GM10847 (cell line): ENCODE results near the gene PRSS8.

Source experiments
- POLR2A ChIP-seq: IDR thresholded peaks from 2 replicates; pipeline ENCODE4 v1.6.1; 2011; ENCODE audit not compliant: insufficient read length; ENCODE audit errors: extremely low read depth

The PRSS8 gene

DNA sequence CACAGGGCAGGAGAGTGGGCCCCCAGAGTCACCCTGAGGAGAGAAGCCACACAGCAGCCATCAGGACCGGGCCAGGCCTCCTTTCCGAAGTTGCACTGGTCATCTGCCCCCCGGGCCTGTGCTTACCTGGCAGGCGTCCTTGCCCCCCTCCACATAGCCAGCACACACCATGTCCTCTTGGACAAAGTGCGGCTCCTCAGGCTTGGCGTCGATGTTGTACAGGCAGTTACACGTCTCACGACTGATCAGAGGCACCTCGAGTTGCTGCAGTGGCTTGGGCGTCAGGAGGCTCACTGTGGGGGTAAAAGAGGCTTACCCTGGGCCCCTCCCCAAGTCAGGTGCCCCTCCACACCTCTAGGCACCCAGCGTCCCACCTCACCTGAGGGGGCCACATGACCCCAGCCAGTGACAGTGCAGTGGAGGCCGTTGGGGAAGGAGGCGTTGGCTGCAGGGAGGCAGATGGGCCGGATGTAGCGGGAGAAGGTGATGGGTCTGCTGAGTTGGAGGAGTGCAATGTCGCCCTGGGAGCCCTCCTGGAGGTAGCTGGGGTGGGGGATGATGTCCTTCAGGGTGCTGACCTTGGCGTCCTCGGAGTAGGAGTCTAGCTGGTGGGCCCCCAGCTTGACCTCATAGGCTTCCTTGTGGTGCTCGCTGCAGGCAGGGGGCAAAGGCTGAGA lies 3.1 kb downstream of the PRSS8 start:
- no peak for TF ChIP-seq POLR2A

DNA sequence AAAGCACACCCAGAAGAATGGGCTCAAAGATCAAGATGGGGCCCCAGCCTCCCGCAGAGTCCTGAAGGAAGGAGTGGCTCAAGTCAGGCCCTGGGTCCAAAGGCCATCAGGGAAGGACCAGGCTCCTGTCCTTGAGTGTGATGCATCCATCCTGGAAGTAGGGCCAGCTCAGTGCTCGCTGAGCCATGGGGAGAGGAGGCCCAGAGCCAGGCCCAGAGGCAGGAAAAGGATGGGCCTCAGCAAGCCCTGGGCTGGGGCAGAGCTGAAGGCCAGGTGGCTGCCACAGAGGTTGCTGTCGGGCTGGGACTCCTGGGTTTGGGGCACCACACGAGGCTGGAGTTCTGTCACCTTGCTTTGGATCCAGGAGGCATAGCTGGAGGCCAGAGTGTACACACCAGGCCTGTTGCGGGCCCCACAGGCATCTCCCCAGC lies 3.7 kb downstream of the PRSS8 start:
- TF ChIP-seq POLR2A, result no peak

DNA sequence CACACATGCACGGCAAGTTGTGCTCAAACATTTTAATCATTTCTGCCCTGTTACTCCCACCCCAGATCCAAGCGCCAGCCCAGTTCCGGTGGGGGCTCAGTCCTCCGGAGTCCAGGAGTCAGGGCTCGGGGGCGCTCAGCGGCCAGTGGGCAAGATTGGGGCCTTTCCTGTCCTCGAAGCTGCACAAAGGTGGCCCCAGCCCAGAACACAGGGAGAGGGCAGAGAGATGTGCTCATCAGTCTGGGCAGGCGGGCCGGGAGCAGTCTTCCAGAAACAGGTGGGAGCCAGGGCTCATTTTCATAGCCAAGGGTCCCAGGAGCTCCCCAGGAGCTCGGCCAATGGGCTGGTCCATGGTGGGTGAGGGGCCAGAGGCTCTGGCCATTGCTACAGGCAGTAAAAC lies 4.1 kb downstream of the PRSS8 start:
- no peak for TF ChIP-seq POLR2A

DNA sequence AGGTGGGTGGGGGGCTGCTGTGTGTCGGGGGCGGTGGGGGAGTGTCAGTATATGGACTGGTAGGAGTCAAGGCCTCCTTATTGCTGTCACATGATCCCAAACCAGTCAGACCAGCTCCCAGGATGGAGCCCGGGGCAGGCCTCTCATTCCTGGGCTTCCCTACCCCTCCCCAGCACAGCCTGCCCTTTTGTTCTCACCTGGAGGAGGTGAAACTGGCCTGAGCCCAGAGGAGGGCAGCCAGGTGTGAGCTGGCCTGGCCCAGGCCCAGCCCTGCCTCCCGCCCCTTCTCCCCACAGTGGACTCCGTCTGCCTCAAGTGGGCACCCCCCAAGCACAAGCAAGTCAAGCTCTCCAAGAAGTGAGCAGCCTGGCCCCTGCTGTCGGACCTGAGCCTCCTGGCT lies 4.6 kb downstream of the PRSS8 start:
- TF ChIP-seq POLR2A, result no peak

DNA sequence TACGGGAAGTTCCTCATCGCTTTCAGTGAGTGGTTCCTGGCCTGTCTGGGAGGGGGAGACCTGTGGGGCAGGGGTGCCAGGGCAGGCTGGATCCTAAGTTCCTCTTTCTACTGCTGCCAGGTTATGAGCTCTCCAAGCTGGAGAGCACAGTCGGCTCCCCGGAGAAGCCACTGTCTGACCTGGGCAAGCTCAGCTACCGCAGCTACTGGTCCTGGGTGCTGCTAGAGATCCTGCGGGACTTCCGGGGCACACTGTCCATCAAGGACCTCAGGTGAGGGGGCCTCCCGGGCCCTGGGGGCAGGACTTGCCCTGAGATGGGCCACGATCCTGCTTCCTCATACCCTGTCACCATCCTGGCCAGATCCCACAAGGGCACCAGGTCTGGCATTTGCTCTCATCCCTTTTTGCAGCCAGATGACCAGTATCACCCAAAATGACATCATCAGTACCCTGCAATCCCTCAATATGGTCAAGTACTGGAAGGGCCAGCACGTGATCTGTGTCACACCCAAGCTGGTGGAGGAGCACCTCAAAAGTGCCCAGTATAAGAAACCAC lies 5.1 kb downstream of the PRSS8 start:
- no peak for TF ChIP-seq POLR2A

DNA sequence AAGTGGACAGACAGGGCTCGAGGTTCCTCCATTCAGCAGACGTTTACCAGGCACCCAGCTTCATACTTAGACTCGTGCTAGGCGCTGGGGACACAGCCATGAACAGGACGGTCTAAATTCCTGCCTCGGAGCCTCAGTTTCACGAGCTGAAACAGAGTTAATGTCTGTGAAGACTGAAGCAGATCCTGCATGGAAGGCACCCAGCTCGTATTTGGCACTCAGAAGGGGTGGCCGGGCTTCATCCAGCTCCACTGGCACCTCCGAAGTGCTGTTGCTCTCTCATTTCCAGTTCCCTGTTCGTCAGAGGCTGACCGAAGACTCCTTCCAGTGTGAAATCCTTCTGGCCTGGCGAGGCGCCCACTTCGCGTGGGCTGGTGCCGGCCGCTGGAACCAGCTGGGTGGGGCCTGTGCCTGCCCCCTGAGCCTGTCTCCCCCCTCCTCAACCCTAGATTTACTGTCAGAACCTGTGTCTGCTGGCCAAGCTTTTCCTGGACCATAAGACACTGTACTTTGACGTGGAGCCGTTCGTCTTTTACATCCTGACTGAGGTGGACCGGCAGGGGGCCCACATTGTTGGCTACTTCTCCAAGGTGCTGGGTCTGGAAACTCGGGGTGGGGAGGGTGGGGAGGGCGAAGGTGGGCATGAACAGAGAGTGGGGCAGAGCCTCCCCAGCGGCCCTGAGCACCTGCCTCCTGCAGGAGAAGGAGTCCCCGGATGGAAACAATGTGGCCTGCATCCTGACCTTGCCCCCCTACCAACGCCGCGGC lies 5.8 kb downstream of the PRSS8 start:
- no peak for TF ChIP-seq POLR2A

DNA sequence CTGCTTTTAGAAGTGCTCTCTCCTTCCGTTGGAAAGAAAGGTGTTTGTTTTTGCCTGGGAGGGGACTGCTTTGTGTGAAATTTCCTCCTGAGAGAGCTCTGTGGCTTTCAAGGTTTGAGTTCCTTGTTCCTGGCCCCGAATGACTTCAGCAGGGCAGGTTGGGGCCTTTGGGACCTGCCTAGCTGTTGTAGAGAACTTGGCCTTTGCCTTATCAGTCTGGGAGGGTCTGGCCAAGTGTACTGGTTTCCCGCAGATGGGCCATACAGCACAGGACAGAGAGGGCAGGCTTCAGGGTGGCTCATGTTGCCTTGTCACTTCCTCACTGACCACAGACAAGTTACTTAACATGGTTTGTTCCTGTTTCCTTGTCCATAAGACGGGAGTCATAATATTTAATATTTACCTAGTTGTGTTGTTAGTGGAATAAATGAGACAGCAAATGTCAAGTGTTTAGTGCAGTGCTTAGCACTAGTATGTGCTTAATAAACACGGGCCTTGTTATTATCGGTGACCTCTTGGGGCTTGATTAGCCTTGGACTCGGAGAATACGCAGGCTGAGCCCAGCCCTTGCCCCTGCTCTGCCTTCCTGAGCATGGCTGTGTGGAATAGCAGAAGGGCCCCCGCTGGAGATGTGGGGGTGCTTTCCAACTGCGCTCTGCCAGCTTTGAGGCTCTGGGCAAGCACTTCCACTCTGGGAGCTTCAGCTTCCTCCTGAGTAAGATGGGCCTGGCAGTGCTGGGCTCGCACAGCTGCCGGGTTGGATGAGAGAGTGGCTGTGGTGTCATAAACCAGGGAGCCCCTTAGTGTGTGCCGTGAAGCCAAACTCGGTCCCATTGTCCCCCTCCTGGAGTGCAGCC lies 6.6 kb downstream of the PRSS8 start:
- TF ChIP-seq POLR2A, result no peak

DNA sequence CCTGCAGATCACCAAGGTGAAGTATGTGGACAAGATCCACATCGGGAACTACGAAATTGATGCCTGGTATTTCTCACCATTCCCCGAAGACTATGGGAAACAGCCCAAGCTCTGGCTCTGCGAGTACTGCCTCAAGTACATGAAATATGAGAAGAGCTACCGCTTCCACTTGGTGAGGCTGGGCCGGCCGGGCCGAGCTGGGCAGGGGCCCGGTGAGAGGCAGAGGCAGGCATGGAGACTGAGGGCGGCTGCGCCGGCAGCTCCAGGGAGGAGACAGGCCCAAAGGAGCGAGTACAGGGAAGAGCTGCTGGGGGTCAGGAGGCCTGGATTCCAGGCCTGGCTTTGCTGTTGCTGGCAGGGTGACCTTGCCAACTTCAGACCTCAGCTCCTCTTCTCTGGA lies 8.3 kb downstream of the PRSS8 start:
- no peak for TF ChIP-seq POLR2A

DNA sequence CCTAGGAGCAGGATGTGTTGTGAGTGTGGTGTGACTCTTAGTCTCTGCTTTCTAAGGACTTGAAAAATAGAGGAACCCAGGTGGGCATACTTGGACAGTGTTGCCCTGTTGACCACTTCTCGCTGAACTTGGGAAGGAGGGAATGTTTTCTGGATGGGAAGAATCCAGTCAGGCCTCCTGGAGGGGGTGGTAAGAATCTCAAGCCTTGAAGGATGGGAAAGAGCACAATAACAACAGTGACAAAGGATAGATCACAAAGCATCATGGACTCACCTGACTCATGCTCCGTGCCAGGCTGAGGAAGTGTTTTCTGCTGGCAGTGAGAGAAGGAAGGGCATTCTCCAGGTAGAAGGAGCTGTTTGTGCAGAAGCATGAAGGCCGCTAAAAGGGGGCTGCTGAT lies 9.7 kb downstream of the PRSS8 start:
- no peak for TF ChIP-seq POLR2A

DNA sequence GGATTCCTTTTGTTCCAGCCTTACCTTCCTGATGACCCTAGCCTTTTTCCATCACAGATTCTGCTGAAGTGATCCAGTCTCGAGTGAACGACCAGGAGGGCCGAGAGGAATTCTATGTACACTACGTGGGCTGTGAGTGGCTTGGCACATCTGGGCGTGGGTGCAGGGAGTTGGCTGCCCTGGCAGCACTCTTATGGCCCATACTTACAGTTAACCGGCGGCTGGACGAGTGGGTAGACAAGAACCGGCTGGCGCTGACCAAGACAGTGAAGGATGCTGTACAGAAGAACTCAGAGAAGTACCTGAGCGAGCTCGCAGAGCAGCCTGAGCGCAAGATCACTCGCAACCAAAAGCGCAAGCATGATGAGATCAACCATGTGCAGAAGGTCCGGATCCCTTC lies 15.4 kb downstream of the PRSS8 start:
- TF ChIP-seq POLR2A, result no peak

DNA sequence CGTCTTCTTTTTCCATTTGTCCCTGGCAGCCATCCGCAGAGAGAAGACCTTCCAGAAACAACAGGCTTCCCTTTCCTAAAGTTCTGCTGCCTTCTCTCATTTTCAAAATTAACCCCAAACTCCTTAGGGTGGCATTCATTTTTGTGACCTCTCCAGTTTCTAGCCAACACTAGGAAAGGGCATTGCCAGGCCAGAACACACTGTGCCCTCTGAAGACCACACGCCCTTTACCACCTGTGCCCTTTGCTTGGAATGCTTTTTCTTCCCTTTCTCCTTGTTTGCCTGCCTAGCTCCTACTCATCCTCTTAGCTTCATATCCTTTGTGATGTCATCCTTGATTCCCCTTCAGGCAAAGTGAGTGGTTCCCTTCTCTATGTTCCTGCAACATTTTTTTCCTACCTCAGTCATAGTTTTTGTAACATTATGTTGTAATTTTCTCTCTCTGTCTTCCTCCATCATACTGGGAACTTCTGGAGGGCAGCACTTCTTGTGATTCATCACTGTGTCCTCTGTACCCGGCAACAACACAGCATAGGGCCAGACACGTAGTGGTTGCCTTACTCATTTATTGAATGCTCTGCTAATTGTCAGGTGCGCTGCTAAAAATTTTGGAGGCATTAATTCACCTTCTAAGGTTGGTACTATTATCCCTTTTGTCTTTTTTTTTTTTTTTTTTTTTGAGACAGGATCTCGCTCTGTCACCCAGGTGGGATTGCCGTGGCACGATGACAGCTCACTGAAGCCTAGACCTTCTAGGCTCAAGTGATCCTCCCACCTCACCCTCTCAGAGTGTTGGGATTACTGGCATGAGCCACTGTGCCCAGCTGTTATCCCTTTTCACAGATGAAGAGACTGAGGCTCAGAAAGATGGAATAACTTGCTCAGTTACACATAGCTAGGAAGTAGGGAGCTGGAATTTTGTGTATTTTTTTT lies 17.0 kb downstream of the PRSS8 start:
- TF ChIP-seq POLR2A, result no peak

DNA sequence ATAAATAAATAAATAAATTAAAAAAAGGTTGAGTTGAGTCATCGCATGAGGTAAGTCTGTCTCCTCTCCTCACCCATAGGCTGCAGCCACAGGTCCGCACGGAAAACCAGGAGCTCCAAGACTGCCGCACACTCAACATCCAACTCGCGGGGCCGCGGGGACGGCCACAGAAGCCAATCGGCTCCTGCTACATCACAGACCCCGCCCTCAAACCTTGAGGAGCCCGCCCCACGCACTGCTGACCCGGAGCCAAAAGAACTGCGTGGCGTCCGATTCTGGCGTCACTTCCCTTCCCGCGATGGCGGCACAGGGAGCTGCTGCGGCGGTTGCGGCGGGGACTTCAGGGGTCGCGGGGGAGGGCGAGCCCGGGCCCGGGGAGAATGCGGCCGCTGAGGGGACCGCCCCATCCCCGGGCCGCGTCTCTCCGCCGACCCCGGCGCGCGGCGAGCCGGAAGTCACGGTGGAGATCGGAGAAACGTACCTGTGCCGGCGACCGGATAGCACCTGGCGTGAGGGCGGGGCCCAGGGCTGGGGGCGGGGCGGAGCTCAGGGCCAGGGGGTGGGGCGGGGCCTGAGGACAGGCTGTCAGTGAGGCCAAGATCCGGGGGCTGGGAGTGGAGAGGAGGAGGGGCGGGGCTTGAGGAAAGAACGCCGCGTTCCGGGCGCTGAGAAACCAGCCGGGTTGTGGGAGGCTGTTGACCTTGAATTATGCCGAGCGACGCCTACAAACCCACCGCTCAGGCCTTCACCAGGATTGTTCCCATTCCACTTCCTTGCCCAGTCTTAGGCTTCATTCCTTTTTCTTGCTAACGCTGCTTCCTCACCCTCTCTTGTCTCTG lies 17.9 kb downstream of the PRSS8 start, which contains the start of gene KAT8:
Gene KAT8, plus strand, starts transcription at position 281 of the 839 bp plus-strand sequence. Its CDS starts 18 bp downstream, at position 299.
- peak; percentile 91 for TF ChIP-seq POLR2A

DNA sequence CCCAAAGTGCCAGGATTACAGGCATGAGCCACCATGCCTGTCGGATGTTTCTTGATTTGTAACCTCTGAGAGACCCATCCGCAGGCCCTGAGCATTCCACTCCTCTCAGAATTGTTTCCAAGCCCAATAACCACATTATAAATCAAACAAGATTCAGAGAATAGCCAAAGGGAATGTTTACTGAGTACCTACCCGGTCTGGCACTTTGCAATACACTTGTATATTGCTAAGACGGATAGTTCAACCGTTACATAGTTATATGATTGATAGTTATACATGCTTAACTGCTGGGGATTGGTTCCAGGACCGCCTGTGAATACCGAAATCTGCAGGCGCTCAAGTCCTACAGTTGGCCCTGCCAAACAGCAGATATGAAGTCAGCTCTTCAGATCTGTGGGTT lies 21.1 kb downstream of the PRSS8 start:
- no peak for TF ChIP-seq POLR2A
